Hematopoietic multipotent progenitor cell treated with erythropoietin and hydrocortisone succinate and interleukin-3 and kit ligand, for 6 days (in vitro differentiated cells): ENCODE measurements around the gene SRPK2.

Experiments
- DNase-seq: peaks from one replicate; pipeline ENCODE4 v3.0.0-alpha.2; 2015

The SRPK2 gene

DNA sequence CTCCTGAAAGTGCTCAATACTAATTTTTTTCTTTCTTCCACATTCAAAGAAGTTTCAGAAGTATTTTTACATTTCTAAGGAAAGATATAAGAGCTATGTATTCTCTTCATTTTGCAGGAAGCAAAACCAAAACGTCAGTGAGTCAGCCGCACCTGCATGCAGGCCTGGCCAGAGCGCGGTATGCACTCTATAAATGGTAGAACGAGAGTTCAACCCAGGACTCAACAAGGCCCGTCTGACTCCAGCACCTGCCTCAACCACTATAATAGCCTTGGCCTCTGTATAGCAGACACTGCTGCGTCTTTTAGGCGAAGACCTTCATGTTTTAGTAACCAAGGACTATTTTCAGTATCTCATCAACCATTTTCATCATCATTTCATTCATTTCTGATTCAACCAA is 261.5 kb downstream of the SRPK2 start:
- DNase-seq: no peak

DNA sequence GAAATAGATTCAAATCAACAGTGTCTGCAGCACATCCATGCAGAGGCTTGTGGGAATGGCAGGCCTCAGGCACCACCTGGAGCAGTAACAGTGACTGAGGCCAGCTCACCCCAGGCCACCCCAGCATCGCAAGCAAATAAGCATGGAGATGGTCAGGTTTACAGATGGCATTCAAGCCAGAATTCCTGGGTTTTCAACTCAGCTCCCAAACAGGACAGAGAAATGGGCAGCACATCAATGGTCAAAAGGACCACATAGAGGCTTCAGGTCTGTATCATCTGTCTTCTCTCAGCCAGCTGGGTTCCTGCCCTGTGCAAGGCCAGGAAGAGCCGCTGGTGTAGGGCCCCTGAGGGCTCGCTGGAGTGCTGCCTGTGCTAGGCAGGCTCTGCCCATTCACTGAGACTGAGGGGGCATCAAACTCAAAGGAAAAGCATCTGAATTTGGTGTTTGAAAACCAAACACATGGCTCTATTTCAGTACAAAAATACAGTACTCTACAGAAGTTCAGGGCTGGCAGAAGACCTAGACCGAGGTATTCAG is 262.2 kb downstream of the SRPK2 start:
- DNase-seq: no peak

DNA sequence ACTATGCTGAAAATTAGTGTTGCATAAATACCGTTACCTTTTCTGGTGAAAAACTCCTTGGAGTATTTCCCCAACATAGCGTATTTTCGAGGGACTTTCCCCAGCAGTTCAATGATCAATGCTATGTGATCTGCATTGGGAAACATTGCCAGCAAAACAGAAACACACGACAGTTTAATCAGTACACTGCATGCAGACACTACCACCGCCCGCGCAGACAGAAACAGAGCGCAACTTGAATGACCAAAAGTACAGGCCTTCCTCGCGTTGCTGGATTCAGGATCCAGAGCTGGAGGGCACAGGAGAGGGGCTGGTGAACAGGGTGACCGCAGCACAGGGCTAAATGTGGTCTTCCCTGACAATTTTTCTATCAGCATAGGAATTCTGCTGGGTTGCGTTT is 263.0 kb downstream of the SRPK2 start:
- no peak for DNase-seq

DNA sequence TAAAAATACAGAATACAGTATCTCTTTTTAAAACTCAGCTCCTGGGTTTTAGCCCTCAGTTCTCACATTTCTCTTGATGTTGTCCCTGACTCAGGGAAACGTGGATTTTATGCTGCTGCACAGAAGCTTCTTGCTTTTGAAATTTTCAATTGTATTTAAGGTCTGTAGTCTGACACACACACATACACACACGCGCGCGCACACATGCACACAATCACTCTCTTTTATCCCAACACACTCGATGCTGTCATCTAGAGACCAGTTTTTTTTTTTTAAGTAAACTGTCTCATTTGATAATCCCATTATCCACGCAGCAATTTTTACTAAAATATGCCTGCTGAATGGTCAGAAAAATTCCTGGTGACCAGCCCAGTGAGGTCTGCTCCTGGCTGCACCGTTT is 266.1 kb downstream of the SRPK2 start:
- no peak for DNase-seq

DNA sequence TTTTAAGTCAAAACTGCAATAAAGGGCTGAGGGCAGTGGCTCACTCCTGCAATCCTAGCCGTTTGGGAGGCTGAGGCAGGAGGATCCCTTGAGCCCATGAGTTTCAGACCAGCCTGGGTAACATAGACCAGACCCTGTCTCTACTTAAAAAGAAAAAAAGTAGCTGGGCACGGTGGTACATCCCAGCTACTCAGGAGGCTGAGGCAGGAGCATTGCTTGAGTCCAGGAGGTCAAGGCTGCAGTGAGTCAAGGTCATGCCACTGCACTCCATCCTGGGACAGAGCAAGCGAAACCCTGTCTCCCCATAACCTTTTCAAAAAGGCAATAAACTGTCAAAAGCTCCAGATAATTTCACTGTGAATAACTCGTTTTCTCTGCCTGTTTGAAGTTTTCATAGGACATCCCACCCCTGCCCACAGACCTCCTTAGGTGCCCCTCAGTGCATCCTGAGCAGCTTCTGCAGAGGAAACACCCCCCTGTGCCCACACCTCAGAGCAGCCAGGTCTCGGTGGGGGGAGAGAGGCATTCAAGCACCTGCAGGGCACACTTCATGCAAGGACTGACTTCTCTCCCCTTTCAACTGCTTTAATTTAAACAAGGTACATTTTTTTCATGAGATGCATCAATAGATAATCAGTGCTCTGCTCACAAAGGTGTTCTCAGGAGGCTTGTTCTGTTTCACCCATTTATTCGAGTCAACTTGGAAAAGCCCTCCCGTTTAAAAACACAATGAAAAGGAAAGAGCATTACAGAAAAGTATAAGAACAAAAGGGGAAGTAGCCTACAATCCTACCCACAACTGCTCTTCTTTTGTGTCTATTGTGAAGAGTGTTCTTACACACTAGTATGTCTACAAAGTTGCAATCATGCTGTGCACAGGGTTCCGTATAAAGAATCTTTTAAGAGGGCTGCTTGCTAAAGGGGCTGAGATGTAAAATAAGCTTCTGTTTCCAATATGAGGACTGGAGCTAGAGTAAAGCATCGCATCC is 269.8 kb downstream of the SRPK2 start:
- peak; percentile 23 for DNase-seq

DNA sequence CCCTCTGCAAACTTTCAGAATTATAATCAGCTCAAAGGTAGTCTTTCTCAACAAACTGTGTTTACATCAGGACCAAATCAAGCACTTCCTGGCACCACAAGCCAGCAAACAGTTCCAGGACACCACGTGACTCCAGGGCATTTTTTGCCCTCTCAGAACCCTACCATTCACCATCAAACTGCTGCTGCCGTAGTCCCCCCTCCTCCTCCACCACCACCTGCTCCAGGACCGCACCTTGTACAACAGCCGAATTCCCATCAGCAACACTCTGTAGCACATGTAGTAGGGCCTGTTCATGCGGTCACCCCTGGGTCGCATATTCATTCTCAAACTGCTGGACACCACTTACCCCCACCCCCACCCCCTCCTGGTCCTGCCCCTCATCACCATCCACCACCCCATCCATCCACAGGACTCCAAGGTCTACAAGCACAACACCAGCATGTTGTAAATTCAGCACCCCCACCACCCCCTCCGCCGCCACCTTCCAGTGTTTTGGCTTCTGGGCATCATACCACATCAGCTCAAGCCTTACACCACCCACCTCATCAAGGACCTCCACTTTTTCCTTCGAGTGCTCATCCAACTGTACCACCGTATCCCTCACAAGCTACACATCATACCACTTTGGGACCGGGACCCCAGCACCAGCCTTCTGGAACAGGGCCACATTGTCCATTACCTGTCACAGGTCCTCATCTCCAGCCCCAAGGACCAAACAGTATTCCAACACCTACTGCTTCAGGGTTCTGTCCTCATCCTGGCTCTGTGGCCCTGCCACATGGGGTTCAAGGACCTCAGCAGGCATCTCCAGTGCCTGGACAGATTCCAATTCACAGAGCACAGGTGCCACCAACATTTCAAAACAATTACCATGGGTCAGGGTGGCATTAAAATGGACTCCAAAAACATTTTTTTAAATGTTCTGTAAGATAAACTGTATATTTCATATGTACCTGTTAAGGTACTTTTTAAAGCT is 276.0 kb downstream of the SRPK2 start:
- no peak for DNase-seq

DNA sequence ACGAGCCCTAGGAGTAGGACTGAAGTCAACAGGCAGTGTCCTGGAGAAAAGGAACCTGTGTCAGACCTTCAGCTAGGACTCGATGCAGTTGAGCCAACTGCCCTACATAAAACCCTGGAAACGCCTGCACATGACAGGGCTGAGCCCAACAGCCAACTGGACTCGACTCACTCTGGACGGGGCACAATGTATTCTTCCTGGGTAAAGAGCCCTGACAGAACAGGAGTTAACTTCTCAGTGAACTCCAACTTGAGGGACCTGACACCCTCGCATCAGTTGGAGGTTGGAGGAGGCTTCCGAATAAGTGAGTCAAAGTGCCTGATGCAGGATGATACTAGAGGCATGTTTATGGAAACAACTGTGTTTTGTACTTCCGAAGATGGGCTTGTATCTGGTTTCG is 281.3 kb downstream of the SRPK2 start:
- no peak for DNase-seq

DNA sequence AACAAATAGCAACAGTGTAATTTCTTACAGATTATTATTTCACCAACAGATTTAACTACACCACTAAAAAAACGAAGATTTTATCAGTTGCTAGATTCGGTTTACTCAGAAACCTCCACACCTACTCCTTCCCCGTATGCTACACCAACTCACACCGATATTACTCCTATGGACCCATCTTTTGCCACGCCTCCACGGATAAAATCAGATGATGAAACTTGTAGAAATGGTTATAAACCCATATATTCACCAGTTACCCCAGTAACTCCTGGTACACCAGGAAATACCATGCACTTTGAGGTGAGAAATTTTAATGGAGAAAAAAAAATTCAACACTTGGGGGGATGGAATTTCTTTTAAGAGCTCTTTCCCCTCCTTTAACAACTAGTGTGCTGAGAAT is 282.2 kb downstream of the SRPK2 start:
- no peak for DNase-seq

DNA sequence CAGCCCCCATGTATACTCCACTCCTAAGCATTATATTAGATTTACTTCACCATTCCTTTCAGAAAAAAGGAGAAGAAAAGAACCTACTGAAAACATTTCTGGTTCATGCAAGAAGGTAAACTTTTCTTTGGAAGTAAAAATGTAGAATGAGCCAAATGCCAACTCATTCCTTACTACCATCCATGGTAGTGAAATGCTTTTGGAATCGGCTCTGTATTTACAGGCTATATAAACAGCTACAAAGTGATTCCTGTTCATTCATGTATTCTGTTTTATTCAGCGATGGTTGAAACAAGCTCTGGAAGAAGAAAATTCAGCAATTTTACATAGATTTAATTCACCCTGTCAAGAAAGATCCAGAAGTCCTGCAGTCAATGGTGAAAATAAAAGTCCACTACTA is 283.1 kb downstream of the SRPK2 start:
- DNase-seq: no peak

DNA sequence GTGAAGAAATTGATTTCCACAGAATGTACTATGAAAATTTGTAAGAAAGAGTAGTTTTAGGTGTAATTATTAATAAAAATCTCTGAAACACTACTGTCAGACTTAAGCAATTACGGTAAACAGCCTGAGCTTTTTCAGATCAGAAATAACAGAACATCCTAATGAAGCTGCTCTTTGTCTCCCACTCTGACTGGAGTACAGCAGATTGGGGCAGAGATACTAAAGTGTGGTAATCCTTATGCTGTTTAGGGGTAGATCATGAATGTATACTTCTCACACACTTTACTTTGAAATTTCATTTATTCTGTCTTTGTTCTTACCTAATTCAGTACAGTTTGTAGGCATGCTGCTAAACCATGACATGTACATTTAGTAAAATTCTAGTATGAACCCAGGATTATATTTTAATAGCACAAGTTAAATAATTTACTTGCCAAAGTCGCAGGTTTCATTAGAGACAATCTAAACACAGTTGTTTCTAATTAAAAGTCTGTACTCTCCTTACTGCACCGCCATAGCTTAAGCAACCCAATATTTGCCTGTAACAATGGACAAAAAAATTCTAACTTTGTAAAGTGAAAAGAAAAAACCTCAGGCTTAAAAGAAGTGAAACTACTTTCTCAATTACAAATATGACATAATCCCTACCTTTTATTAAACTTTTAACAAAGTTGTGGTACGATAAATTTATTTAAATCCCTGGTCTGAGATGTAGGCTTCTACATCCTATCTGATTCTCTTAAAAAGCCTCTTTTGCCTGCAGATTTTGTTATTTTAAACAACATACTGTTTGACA is 286.0 kb downstream of the SRPK2 start:
- no peak for DNase-seq

DNA sequence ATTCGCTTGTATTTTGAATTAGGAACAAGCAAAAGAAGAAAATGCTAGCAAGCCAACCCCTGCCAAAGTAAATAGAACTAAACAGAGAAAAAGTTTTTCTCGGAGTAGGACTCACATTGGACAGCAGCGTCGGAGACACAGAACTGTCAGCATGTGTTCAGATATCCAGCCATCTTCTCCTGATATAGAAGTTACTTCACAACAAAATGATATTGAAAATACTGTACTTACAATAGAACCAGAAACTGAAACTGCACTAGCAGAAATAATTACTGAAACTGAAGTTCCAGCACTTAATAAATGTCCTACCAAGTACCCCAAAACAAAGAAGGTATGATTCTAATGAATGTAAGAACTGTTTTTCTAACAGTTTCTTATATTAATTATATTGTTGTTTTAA is 286.9 kb downstream of the SRPK2 start:
- DNase-seq: no peak

DNA sequence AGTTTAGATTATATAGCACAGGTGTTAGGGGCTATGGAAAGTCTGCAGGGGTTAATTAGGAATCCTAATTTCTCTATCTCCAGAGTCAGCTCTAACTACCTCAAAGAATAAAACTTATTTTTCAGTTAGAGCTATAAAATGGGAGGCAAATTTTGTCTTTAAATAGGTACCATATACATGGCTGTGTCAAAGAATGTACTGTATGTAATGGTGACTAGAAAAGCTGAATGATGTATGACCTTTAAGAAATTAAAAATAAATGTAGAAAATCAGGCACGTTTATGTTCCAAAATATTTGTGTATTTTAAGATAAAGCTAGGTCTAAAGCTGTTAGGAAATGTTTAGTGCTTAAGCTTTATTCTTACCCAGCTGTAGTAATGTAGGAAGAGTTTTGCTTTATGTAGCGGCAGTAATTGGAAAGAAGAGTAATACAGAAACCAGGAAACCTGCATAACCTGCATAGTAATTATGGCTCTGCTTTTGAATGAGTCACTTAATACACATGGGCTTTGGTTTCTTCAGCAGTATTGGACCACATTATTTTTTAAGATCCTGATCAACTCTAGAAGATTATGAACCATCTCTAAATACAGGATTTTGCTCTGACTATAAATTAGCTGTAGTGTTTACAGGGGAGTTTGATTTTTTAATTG is 289.7 kb downstream of the SRPK2 start:
- DNase-seq: no peak

DNA sequence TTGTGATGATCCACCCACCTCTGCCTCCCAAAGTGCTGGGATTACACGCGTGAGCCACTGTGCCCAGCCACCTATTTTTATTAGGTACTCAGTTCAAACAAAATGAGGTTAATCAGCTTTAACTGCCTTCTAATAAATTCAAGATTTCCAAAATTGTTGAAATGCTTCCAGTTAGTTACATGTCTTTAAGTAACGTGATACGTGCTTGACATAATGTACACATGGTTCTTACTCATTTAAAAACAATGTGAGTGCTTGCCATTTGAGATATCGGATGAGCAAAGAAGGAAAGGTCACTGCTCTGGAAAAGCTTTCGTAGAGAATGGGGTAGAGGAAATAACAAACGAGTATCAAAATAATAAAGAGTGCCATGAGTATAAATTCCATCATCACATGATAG is 291.1 kb downstream of the SRPK2 start:
- DNase-seq: no peak

DNA sequence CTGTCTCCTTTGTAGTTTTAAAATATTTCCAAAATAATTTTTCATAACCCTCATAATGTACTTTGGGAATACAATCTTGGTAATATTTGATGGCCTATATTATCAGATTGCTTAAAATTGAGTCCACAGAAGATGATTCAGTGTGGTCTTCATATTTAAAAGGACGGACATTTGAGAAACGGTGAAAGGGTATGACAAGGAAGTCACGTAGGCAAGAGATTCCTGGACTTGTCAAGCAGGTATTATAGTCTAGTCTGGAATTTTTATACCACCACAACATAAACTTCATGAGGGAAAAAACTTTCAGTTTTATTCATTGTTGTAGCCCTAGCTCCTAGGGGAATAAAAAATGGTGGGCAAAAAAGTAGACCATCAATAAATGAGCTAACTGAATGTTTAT is 292.4 kb downstream of the SRPK2 start:
- DNase-seq: no peak

DNA sequence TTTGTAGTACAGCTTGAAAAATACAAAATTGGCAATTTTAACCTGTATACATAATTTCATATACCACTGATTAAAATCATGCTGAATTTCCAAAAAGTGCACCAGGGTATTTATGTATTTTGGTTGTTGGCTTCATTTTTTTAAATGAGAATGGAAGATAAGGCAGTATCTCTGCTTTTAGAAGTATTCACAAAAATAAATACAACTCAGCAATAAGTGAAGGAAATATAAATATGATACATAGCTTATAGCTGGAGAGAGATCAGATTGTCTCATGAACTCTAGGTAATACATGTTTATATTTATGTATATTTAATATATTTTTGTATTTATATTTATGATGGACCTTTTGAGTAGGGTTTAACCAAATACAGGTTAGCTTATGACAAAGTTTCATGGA is 293.8 kb downstream of the SRPK2 start:
- DNase-seq: no peak

DNA sequence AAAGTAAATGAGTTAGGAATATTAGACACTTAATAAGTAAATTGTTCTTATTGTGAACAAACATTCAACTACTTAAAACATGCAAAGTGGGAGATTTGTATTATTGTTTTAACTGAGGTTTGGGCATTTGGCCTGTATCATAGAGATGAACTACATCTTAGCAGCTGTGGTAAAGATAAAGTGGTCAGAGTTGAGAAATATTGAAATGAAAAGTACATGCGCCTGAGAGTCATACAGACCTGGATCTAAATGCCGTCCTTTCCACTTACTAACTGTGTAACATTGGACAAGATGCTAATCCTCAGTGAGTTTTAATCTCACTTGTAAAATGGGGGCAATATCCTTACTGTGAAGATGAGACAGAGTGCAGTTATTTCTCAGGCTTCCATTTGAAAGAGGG is 300.3 kb downstream of the SRPK2 start:
- DNase-seq: no peak

DNA sequence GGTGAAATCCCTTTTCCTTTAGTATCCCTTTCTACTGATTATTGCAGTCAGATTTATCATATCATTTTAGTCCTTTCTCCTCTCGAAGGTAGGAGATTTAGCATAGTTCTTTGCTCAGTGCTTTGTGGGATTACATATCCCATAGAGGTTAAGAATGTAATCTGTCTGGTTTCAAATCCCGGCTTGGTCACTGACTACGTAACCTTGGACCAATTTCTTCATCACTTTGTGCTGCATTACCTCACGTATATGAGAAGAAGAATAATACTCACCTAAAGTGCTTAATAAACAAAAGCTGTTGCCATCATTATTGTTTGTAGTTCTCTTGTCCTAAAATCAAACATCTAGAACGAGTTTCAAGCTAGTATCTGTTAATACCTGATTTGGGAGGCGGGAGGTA is 300.7 kb downstream of the SRPK2 start:
- DNase-seq: no peak

DNA sequence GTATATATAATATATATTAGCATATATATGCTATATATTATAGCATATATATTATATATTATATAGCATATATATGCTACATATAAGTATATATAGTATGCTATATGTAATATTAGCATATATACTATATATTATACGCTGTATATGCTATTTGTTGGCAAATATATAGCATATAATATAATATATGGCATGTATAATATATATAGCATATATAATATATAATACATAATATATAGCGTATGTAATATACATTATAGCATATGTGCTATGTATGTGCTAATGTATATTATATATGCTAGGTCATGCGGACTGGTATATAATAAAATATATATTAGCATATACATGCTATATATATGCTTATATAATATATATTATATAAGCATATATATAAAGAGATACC is 301.9 kb downstream of the SRPK2 start:
- DNase-seq: no peak

DNA sequence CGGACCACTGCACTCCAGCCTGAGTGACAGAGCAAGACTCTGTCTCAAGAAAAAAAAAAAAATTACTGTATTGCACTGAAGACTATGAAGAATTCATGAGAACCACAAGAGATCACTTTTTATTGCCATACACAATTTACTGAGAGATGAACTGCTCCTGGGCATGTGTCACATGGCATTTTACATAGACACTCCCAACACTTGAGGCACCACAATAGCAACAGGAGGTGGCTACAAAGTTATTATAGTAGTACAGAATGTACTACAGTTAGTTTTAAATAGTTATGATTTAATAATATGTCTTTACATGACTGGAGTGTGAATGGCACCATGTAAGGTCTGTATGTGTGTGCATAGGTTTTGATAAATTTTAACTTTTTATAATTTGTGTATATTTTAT is 304.1 kb downstream of the SRPK2 start:
- no peak for DNase-seq

DNA sequence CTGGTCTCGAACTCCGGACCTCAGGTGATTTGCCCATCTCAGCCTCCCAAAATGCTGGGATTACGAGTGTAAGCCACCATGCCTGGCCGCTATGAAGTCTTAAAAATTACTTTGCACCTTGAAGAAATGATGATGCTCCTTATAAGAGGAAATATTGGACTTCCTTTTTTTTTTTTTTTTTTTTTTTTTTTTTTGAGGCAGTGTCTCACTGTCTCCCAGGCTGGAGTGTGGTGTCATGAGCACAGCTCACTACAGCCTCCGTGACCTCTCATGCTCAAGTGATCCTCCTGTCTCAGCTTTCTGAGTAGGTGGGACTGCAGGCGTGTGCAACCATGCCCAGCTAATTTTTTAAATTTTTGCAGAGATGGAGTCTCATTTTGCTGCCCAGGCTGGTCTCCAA is 309.4 kb downstream of the SRPK2 start:
- no peak for DNase-seq

DNA sequence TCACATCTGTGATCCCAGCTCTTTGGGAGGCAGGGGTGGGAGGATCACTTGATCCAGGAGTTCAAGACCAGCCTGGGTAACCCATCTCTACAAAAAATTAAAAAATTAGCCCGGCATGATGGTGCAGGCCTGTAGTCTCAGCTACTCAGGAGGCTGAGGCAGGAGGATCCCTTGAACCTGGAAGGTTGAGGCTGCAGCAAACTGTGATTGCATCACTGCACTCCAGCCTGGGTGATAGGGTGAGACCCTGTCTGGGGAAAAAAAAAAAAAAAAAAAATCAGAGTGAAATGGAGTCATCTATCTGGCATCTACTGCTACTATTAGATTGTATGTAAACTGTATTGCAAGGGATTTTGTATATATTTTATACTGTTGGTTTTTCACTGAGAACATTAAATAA is 315.6 kb downstream of the SRPK2 start:
- no peak for DNase-seq

DNA sequence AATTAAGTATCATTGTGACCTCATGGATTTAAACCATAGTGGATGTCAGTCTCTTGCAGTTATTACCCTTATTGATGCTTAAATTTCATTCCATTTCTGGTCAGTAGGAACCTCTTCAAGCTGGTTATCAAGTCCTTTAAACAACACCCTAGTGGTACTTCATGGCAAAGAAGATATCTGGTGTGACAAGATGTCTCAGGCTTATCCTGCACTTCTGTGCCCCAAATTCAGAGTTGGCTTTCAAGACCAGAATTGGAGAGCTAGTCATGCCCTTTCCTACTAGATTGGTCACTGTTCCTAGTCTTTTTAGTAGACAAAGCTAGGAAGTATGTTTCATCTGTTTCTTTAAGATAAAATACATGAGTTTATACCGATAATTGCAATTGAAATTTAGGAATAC is 319.8 kb downstream of the SRPK2 start:
- peak; percentile 63 for DNase-seq
